ENCODE data around the gene NFKB2. TPM values are rescaled to one million over a fixed set of nuclear protein-coding genes. Genes with fewer than 3 reads are reported as not detected.
A peak's percentile ranks its signal among the peaks of the same experiment; 100 is the strongest.

Gene NFKB2
- total RNA-seq, 1 donor from 2014 or later = 26.8 TPM

GRCh38 chr10:102437515-102437914 lies 42.0 kb downstream of the NFKB2 start:
- intact Hi-C loops (cut with DNase I) = no loop called here
- H3K4me3 ChIP-seq = no peak overlapping the region
- H3K36me3 ChIP-seq = no peaks in the 10 kb centered on the region
- no peak for TF ChIP-seq CTCF (IDR thresholded peaks at IDR 0.05)
- TF ChIP-seq POLR2AphosphoS5 (IDR thresholded peaks at IDR 0.05; ENCODE audit: insufficient read depth in 1 of 2, low read depth in 1 of 2) = no peak
- no peak for TF ChIP-seq POLR2A (IDR thresholded peaks at IDR 0.05)
- H3K27ac ChIP-seq = no peak overlapping the region
- no peaks in the 10 kb centered on the region for H3K27me3 ChIP-seq
- H3K9me3 ChIP-seq = no peaks in the 10 kb centered on the region
- H3K4me1 ChIP-seq = no peaks in the 10 kb centered on the region
- no peak for DNase-seq (ENCODE audit: extremely low spot score in 2 of 2)

- Histone ChIP-seq H3K4me1 (no peaks in the 10 kb centered on the region), H3K9me3 (no peaks in the 10 kb centered on the region), H3K36me3 (no peaks in the 10 kb centered on the region), H3K27me3 (no peaks in the 10 kb centered on the region), H3K4me3 (no peak overlapping the region), H3K27ac (no peak overlapping the region)
- TF ChIP-seq POLR2A (IDR thresholded peaks at IDR 0.05) (no peak), POLR2AphosphoS5 (IDR thresholded peaks at IDR 0.05; ENCODE audit: insufficient read depth in 1 of 2, low read depth in 1 of 2) (no peak), CTCF (IDR thresholded peaks at IDR 0.05) (no peak)
- intact Hi-C loops (cut with DNase I) = no loop called here
- DNase-seq (ENCODE audit: extremely low spot score in 2 of 2) = no peak
These were observed 42.9 kb downstream of the NFKB2 start for GRCh38 chr10:102438374-102438773.

GRCh38 chr10:102444851-102445250 lies 49.3 kb downstream of the NFKB2 start:
- Histone ChIP-seq H3K27me3 (no peaks in the 10 kb centered on the region), H3K27ac (no peak overlapping the region), H3K4me1 (peaks cover 5% of the 10 kb centered on the region), H3K9me3 (no peaks in the 10 kb centered on the region), H3K36me3 (no peaks in the 10 kb centered on the region), H3K4me3 (no peak overlapping the region)
- intact Hi-C loops (cut with DNase I) = no loop called here
- TF ChIP-seq POLR2AphosphoS5 (IDR thresholded peaks at IDR 0.05; ENCODE audit: insufficient read depth in 1 of 2, low read depth in 1 of 2) (no peak), CTCF (IDR thresholded peaks at IDR 0.05) (no peak), POLR2A (IDR thresholded peaks at IDR 0.05) (no peak)
- DNase-seq (ENCODE audit: extremely low spot score in 2 of 2) = no peak

- DNase-seq (ENCODE audit: extremely low spot score in 2 of 2) = no peak
- intact Hi-C loops (cut with DNase I) = no loop called here
- TF ChIP-seq POLR2AphosphoS5 (IDR thresholded peaks at IDR 0.05; ENCODE audit: insufficient read depth in 1 of 2, low read depth in 1 of 2) = peak in 1 of 2 donors; percentile 30
- no peak for TF ChIP-seq CTCF (IDR thresholded peaks at IDR 0.05)
- TF ChIP-seq POLR2A (IDR thresholded peaks at IDR 0.05) = no peak
- peaks cover 5% of the 10 kb centered on the region for H3K4me1 ChIP-seq
- no peaks in the 10 kb centered on the region for H3K27me3 ChIP-seq
- no peaks in the 10 kb centered on the region for H3K36me3 ChIP-seq
- no peaks in the 10 kb centered on the region for H3K9me3 ChIP-seq
- H3K4me3 ChIP-seq = peak overlapping the region; percentile 65 to 91
- H3K27ac ChIP-seq = peak overlapping the region; percentile 62
These were observed 54.0 kb downstream of the NFKB2 start for GRCh38 chr10:102449321-102450123.

GRCh38 chr10:102450124-102450373 lies 54.5 kb downstream of the NFKB2 start:
- intact Hi-C loops (cut with DNase I) = no loop called here
- no peaks in the 10 kb centered on the region for H3K9me3 ChIP-seq
- H3K27ac ChIP-seq = peak overlapping the region; percentile 62
- H3K27me3 ChIP-seq = no peaks in the 10 kb centered on the region
- TF ChIP-seq CTCF (IDR thresholded peaks at IDR 0.05) (no peak), POLR2A (IDR thresholded peaks at IDR 0.05) (no peak), POLR2AphosphoS5 (IDR thresholded peaks at IDR 0.05; ENCODE audit: insufficient read depth in 1 of 2, low read depth in 1 of 2) (peak in 1 of 2 donors; percentile 35)
- no peak for DNase-seq (ENCODE audit: extremely low spot score in 2 of 2)
- peaks cover 5% of the 10 kb centered on the region for H3K4me1 ChIP-seq
- peak overlapping the region; percentile 65 to 91 for H3K4me3 ChIP-seq
- H3K36me3 ChIP-seq = no peaks in the 10 kb centered on the region

Data from vagina (tissue), 2 donors.